ENCODE results near the gene METTL3.

Gene METTL3

DNA sequence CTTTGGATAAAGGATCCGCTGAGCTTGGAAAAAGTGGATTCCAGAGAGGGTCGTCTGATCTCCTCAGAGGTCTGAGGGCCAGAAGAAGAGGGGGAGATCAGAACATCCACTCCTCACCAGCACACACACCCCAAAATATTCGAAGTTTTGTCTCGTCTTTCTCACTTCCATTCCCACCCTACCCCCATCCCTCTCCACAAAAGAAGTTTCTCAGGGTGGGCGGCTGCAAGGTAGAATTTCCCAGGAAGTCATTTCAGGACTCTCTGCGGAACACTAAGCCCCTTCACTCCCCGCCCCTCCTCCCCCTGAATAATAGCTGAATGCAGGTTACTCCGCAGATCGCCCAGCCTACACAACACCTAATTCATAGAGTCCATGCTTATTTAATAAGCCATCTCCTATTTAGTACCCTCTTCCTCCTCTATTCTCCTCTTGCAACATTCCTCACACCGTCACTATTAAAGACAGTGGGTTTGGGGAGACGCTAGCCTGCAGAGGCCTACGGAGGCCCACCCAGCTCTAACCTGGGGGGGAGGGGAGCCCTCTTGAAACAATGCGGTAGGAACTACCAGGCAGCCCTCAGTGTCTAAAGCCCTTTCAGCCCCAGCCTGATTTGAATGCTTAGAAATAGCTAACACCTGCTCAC, 15.7 kb upstream of the METTL3 start:
- peak; percentile 27 for DNase-seq

DNA sequence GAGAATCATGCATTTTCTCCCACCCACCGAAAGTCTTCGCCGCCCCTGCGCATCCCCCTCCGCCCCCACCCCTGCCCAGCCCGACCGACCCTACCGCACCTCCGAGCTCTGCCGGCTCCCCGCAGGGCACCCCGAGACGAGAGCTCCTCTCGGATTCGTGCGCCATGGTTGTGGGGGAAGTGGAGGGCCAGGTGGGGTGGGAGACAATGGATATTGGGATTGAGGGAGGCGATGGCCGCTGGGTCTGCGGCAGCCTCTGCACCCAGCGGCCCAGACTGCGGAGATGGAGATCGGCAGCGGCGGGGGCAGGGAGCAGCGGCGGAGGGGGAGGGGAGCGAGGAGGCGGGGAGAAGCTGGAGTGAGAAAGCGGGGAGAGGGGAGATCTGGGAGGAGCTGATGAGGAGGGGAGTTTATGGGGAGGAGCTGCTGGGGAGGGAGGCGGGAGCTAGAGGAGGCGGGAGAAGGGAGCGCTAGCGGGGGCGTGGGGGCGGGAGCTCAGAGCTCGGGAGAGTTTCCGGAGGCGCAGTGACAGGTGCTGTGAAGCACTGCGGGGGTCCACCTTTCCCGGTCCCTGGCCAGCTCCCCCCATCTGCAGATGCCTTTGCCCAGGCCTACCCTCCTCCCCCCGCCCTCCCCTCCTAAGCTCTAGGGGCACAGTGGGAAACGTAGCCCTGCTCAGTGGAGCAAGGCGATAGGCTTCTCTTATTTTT, 15.0 kb upstream of the METTL3 start, which contains the start of gene SALL2:
Gene SALL2, minus strand, starts transcription at position 385 of the 710 bp plus-strand sequence. Its CDS starts 219 bp downstream, at position 166.
- peak; percentile 92 for DNase-seq

DNA sequence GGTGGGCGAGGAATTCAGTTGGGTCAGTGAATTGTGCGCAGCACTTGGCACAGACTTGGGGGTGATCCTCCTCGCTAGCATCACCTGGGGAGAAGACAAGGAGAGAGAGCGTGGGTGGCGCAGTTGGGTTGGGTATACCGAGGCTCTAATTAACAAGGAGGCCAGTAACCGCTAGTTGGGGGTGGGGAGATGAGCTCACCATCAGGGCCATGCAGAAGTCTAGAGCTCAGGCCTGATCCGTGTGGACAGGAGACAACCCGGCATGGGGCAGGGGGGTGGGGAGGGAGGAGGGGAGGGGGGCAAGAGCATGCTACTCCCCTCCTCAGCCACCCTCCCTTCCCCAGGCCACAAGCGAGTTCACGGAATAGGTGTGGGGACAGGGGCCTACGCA, 14.4 kb upstream of the METTL3 start:
- no peak for DNase-seq

DNA sequence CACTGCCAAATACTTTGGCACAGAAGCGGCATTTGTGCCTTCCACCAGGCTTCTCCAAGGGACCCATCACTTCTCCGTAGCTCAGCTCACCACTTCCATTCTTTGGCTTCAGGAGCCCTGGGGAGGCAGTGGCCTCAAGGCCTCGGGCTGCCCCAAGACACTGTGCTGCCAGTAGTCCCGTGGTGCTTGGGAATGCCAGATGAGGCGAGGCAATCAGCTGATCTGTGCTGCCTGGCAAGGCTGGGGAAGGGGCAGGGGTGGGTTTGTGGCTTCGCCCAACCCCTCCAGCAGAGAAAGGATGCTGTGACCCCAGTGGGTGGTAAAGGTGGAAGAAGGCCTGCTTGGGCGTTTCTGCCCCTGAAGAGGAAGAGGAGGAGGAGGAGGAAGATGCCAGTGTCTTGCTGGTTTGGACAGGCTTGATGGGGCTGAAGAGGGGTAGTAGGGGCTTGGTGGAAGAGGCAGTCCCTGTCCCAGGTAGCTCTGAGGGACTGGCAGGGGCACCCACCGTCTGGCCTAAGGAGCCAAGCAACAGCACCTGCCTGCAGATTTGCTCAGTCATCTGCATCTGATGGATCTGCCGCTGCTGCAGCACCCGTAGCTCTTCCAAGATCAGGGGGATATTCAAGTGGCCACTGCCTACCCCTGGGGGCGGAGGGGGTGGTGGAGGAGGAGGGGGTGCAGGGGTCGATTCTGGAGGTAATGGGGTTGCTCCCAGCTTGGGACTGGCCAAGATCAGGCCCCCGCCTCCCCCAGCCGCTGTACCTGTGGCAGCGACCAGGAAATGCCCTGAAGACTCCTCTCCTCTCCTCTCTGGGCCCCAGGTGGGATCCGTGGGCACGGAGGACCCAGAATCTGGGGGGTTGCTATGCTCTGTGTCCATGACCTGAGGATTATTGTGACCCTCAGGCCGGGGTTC, 13.7 kb upstream of the METTL3 start:
- DNase-seq: no peak

DNA sequence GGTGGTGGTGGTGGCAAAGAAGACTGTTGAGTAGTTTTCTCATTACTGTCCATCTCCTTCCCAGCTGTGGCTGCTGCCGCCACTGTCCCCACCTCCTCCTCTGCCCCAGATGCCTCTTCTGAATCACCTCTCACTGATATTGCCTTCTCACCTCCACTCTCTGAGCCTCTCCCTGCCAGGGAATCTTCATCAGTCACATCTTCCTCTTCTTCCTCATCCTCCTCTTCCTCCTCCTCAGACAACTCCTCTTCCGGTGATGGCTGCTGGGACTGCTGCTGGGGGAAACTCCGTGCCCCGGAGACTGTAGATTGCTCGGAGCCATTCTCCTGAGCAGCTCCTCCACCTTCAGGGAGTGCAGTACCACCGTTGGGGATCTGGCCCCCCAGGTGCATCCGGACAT, 12.1 kb upstream of the METTL3 start:
- no peak for DNase-seq

DNA sequence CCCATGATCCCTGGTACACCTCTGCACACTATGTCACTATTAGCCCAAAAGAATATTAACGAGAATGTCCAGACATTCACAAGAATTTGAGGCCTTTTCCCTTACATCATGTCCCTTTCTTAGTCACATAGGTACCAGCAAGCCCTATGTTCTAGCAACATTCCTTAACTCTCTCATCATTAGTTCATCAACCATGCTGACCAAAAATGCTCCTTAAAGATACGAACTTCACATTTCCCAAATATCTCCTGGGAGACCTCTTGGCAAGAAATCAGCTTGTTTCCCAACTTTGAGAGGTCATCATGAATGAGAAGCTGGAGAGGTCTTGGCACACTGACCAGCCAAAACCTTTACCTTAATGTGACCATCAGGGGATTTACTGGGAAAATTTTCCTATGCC, 10.4 kb upstream of the METTL3 start:
- no peak for DNase-seq

DNA sequence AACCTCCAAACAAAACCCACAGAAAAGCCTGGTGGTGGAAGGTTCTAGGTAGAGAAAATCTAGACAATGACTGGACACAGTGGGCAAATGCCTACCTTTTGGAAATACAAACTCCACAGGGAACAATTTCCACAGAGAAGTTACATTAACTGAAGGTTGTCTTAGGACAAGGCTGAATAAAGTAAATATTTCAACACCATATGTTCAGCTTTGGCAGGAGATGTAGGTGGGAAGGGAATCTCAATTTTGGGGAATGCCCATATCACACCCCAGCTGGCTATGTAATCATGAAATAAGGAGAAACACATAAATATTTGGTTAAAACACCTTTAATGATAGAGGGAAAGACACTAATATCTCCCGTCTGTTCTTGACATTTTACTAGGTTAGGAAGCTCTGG, 9.6 kb upstream of the METTL3 start:
- no peak for DNase-seq

DNA sequence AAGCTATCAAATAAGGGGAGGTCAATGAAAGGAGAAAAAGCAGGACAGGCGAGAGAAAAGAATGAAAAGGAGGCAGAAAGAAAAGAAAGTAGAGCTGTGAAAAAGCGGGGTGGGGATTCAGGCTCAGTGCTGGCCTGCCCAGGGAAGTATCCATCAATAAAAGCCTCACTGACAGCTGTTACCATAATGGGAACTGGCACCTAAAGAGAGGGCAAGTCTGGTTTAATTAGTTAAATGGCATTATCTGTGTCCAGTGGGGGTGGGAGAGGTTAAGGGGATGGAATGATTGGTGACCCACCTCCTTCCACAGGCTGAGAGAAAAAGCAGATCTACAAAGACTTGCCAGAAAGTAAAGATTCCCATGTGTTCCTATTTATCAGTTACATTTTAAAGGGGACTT, 7.6 kb upstream of the METTL3 start:
- no peak for DNase-seq

DNA sequence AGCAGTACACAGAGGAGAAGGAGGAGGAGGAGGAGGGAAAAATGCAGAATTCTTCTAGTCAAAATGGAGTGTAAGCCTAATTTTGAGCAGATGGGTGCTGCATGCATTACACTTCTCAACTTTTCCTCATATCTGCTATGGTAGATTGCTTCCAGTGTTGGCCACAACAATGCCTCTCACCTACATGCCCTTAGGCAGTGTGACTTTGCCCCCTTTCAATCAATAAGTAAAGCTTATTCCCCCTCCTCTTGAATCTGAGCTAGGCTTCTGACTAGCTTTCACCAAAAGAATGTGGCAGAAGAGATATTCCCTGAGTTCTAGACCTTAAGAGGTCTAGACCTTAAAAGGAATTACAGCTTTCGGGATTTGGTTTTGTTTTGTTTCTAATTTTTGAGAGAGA, 3.2 kb upstream of the METTL3 start:
- DNase-seq: no peak

DNA sequence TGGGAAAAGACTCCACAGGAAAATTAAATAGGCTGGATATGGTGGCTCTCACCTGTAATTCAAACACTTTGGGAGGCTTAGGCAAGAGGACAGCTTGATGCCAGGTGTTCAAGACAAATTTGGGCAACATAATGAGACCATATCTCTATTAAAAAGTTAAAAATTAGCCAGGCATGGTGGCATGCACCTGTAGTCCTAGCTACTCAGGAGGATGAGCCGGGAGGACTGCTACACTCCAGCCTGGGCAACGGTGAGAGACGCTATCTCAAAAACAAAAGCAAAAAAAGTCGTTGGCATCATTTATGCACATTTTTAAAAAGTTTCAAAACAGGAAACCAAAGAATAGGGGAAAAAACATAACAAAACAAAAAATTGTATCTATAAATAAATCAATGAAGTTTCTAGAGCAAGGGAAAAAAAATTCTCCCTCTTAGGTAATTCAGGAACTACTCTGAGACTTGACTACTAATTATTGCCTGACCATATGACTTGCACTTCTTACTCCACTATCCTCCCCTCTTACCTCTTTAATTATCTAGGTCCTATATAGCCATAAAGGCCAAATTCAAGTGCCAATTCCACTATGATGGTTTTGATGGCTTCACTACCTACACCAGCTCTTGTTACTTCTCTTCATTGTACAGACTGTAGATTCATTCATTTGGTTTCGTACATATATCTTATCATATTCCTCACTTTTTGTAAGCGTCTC, 1.6 kb downstream of the METTL3 start:
- no peak for DNase-seq

DNA sequence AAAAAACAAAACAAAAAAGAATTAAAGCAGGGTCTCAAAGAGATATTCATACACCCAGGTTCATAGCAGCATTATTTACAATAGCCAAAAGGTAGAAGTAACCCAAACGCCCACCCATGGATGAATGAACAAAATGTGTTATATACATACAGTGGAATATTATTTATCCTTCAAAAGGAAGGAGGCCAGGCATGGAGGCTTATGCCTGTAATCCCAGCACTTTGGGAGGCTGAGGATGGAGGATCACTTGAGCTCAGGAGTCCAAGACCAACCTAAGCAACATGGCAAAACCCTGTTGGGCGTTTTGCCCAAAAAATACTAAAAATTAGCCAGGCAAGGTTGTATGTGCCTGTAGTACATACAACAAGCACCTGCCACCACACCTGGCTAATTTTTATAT, 4.6 kb downstream of the METTL3 start:
- no peak for DNase-seq

DNA sequence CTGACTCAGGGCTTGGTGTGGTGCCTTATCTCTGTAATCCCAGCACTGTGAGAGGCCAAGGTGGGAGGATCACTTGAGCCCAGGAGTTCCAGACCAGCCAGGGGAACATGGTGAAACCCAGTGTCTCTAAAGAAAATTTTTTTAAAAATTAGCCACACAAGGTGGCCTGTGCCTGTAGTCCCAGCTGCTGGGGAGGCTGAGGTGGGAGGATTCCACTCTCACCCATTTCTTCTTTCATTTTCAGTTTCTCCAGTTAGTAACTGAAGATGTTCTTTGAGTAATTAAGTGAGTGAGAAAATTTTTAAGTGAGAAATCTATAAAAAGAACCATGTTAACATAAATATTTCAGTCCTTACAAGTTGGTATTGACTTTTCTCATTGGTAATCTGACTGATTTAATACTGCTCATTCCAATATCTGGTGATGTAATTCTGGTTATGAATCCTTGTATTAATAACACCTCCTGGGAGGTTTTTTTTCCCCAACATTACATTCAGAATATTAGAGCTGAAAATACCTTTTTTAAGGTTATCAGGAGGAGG, 6.1 kb downstream of the METTL3 start:
- no peak for DNase-seq

DNA sequence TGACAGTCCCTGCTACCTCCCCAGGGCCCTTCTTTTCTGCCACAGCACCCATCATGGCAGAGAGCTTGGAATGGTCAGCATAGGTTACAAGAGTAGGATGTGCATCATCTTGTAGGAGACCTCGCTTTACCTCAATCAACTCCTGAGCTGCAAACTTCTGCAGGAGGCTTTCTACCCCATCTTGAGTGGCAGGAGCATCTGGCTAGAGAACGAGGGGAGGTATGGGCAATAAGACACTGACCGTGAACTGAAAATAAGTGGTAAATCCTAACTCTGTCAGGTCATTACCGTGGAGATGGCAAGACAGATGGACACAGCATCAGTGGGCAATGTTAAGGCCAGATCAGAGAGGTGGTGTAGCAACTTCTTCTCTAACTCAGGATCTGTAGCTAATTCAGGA, 7.8 kb downstream of the METTL3 start:
- DNase-seq: no peak

DNA sequence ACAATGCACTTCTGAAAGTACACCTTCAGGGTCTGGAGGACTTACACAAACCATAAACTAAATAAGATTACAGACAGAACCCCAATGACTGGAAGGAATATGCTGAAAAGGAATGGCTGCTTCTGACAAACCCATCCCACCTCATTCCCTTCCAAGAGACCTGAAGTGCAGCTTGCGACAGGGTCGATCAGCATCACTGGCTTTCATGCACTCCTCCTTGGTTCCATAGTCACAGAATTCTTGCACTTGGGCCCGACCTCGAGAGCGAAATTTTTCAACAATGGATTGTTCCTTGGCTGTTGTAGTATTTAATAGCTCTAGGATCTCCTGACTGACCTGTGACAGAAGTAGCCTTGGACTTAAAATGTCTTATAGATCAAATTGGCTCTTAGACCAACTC, 9.6 kb downstream of the METTL3 start:
- no peak for DNase-seq

DNA sequence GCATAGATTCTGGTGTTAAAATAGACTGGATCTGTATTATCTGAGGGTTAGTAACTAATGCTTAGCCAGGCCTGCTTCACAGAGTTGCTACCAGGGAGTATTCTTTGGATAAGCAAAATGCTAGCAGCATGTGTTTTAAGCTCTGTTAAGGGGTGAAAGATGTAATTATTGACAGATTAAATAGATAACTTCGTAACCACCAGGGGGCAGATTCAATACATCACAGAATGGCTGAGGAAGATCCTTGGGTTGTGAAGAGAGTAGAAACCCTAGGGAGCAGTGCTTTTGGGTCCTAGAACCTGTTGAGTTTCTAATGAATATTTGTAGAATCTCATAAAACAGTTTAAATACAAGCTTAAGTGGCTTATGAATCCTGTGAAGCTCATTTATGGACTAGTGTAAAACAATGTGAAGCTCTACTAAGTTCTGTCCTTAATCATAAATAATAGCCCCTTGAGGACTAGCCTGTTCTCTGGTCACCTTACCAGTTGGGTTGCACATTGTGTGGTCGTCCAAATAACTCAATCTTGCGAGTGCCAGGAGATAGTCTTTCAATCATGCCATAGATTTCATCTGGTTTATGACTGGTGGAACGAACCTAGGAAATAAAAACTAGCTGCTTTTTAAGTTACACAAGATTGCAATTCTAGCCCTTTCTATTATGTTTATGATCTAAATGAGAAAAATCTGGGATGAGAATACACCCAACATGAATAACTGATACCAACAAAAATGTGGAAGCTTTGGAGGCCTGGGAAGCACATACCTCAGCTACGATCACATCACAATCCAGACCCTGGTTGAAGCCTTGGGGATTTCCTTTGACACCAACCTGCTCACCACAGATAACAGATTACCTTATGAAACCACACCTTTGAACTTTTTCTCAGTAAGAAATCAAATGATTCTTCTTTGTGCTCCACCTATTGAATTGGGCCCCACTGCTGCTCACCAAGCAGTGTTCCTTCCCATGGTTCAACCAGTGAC, 12.3 kb downstream of the METTL3 start:
- peak; percentile 11 for DNase-seq

DNA sequence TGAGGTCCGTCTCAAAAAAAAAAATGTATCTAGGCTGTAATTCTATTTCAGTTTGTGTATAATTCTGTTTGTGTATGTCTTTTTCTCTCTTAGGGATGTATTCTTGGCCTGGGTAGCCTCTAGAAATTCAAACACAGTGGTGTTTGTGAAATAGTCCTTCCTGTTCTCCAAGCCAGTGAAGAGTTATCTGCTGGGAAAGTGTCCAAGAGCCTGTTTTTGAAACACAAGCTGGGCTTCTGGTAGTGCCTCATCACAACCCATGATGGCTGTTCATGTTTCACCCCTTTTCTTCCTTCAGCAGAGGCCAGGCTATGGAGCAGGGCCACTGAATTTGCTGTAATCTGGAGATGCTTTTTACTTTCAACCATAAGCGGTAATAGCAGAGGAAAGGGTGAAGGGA, 14.7 kb downstream of the METTL3 start:
- DNase-seq: no peak

DNA sequence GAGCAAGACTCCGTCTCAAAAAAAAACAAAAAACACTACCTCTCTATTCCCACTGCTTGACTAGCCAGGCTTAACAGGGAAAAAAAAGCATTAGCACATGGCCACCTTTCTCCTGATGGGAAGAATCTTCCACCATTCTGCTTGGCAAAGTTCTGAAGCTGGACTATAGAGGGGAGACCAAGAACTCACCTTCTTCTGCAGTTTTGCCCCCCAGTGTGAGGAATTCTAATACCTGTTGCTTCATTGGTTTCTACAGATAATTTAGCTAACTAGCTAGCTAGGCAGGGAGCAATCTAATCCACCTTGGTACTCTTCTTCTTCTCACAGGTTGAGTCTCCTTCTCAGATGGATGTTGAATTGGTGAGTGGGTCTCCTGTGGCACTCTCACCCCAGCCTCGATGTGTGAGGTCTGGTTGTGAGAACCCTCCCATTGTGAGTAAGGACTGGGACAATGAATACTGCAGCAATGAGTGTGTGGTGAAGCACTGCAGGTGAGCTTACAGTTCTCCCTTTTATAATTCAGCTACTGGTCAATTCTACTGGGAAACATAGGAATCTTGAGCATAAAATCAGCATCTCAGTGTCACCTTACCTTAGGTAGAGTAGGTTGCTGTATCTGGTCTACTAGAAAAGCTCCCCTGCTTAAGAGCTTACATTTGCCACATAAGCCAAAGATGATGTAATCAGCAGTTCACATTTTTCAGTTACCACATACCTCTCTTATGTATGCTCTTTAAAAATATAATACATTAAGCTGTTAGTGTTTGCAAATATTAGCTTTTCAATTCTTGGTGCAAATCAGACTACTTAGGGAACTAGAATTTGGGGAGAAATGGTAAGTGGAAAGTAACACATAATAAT, 16.0 kb downstream of the METTL3 start:
- DNase-seq: no peak

DNA sequence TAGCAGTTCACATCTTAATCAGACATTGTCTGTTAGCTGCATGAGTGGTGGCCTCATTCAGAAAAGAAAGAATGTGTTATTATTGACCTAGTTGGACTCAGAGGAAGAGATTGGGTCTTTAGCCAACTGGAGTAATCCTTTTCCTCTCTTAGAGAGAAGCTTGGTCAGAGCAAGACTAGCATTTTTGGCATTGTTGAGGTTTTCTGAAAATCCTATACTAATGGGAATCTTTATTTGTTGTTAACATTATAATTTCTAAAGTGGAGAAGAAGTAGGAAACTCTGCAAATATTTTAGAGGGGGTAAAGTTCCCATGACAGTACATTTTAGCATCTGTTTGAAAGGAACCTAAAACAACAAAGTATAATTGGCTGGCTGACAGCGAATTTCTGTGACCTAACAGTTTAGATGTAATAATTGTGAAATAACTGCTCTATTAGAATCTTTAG, 24.5 kb downstream of the METTL3 start:
- no peak for DNase-seq

DNA sequence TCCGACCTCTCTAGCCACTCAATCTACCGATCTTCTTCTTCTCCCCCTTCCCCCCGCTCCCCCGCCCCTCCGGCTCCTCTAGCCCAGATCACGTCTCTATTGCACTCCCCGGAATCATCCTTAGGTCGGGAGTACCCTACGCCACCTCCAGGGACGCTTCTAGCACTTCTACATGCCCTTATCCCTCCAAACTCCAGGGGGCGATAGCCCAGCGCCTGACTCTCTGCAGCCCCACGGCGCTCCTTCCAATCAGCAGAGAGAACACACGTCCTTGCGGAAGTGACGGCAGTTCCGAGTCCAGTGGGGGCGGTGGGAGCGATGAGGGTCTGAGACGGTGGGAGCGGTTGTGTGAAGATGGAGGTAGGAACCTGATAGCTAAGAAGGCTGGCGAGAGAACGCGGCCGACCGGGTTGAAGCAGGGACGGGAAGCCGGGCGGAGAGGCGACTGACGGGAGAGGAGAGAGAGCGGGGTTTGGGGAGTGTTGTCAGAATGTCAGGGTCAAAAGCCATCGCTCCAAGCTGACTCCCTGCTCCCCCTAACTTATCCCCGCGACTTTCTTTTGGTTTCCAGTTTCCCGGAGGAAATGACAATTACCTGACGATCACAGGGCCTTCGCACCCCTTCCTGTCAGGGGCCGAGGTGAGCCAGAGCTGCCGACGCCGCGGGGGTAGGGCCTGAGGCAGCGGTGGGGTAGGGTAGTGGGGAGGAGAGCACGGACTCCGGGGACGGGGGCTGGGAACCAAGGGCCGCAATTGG, 34.0 kb downstream of the METTL3 start, which contains the start of the genes RAB2B and TOX4:
Gene RAB2B, minus strand, starts transcription at position 35 of the 757 bp plus-strand sequence. CDS start 87 bp downstream, outside the sequence.
Gene TOX4, plus strand, starts transcription at position 271 of the 757 bp plus-strand sequence. Its CDS starts 84 bp downstream, at position 355.
- peak; percentile 97 for DNase-seq
